ENCODE measurements around the gene SUPT3H.

Gene SUPT3H

GRCh38 chr6:45116714-45117410, 260.9 kb downstream of the SUPT3H start:
- H3K27ac ChIP-seq = no peak overlapping the region
- no peak for TF ChIP-seq ZFX (IDR thresholded peaks at IDR 0.05)
- no peak for TF ChIP-seq CTCF (conservative IDR thresholded peaks at IDR 0.05)

GRCh38 chr6:45115696-45116095, 262.0 kb downstream of the SUPT3H start:
- no peak for TF ChIP-seq CTCF (conservative IDR thresholded peaks at IDR 0.05)
- TF ChIP-seq ZFX (IDR thresholded peaks at IDR 0.05) = no peak
- no peak overlapping the region for H3K27ac ChIP-seq

- TF ChIP-seq ZFX (IDR thresholded peaks at IDR 0.05) = no peak
- TF ChIP-seq CTCF (conservative IDR thresholded peaks at IDR 0.05) = no peak
- no peak overlapping the region for H3K27ac ChIP-seq
These were observed 265.0 kb downstream of the SUPT3H start for GRCh38 chr6:45112711-45113110.

GRCh38 chr6:45109551-45109950, 268.2 kb downstream of the SUPT3H start:
- no peak overlapping the region for H3K27ac ChIP-seq
- TF ChIP-seq ZFX (IDR thresholded peaks at IDR 0.05) (no peak), CTCF (conservative IDR thresholded peaks at IDR 0.05) (no peak)

- H3K27ac ChIP-seq = no peak overlapping the region
- TF ChIP-seq ZFX (IDR thresholded peaks at IDR 0.05) (no peak), CTCF (conservative IDR thresholded peaks at IDR 0.05) (no peak)
These were observed 272.4 kb downstream of the SUPT3H start for GRCh38 chr6:45105170-45105820.

- no peak overlapping the region for H3K27ac ChIP-seq
- TF ChIP-seq ZFX (IDR thresholded peaks at IDR 0.05) = no peak
- TF ChIP-seq CTCF (conservative IDR thresholded peaks at IDR 0.05) = no peak
These were observed 273.3 kb downstream of the SUPT3H start for GRCh38 chr6:45104429-45104828.

GRCh38 chr6:45098256-45098655, 279.5 kb downstream of the SUPT3H start:
- no peak overlapping the region for H3K27ac ChIP-seq
- TF ChIP-seq ZFX (IDR thresholded peaks at IDR 0.05) = no peak

- H3K27ac ChIP-seq = no peak overlapping the region
- TF ChIP-seq ZFX (IDR thresholded peaks at IDR 0.05) (no peak), CTCF (conservative IDR thresholded peaks at IDR 0.05) (no peak)
These were observed 282.9 kb downstream of the SUPT3H start for GRCh38 chr6:45094831-45095230.
